ENCODE measurements around the gene INTS6L.

INTS6L gene

DNA sequence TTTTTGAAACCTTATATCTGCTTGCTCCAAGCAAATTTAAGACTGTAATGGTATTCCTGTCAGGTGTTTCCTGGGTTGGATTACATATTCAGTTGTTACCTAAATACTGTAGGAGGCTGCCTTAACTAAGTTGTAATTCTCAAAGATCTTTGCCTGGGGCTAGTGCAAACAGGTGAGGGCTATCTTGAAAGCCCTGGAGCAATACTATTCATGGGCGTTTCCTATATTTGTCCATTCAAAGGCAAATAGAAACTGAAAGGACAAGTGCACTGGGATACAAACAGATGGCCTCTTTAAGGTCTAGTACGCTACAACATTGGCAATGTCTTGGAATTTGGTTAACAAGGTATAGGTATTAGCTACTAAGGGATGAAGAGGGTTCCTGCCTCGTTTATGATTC, 108.9 kb downstream of the INTS6L start:
- no peak for DNase-seq
